Smooth muscle cell (in vitro differentiated cells): ENCODE data around the gene LAMP2. TPM values are rescaled to one million over a fixed set of nuclear protein-coding genes. Genes with fewer than 3 reads are reported as not detected.

Experiments used
- polyA plus RNA-seq: library from polyadenylated mRNA; unstranded; fragments of >200 nt; fragmentation: Nextera tagmentation; extraction: Ambion mirVana; gene quantifications from 2 replicates; pipeline ENCODE4 v1.2.1, GENCODE V29; 2016
- small RNA-seq: library from RNA; depleted of rRNA; stranded (forward); fragments of <200 nt; gene quantifications from one replicate; pipeline ENCODE3, GENCODE V24; 2014
- total RNA-seq: library from RNA; depleted of rRNA; stranded (reverse); fragments of >200 nt; gene quantifications from 2 replicates; pipeline ENCODE4 v1.2.3, GENCODE V29; 2014

Gene LAMP2
- total and polyA plus RNA-seq, 2 experiments from 2014 or later = 134 to 163 TPM

Small RNA genes lying within 50 kb of the gene (small RNA-seq; reads per million reads assigned to genes)
- gene RNU7-37P = not detected

Other genes with a start within 250 kb of the LAMP2 start
- 16.9 and 19.1 TPM in 2 replicates for gene ZBTB33, start 218.5 kb downstream of the LAMP2 start, total RNA-seq
- gene ZBTB33, start 218.5 kb downstream of the LAMP2 start, polyA plus RNA-seq = 5.1 and 6.1 TPM in 2 replicates
- 0.04 TPM in 1 of 2 replicates, not detected in the other for gene TMEM255A, start 157.8 kb downstream of the LAMP2 start, total RNA-seq
- 0.11 TPM in 1 of 2 replicates, not detected in the other for gene TMEM255A, start 157.8 kb downstream of the LAMP2 start, polyA plus RNA-seq
- not detected in 2 replicates for gene ATP1B4, start 107.2 kb downstream of the LAMP2 start, total RNA-seq
- gene ATP1B4, start 107.2 kb downstream of the LAMP2 start, polyA plus RNA-seq = not detected in 2 replicates
- 49.6 and 57.0 TPM in 2 replicates for gene CUL4B, start 91.7 kb upstream of the LAMP2 start, total RNA-seq
- gene CUL4B, start 91.7 kb upstream of the LAMP2 start, polyA plus RNA-seq = 13.1 and 17.2 TPM in 2 replicates
- gene MCTS1, start 134.8 kb upstream of the LAMP2 start, total RNA-seq = 72.3 and 80.4 TPM in 2 replicates
- gene MCTS1, start 134.8 kb upstream of the LAMP2 start, polyA plus RNA-seq = 88.6 and 97.0 TPM in 2 replicates
- gene C1GALT1C1, start 160.8 kb upstream of the LAMP2 start, total RNA-seq = 27.0 and 32.6 TPM in 2 replicates
- gene C1GALT1C1, start 160.8 kb upstream of the LAMP2 start, polyA plus RNA-seq = 13.2 and 17.9 TPM in 2 replicates